GM18951 (cell line): ENCODE results near the gene AHNAK.

Experiments used
- POLR2A ChIP-seq: IDR thresholded peaks from 4 replicates; pipeline ENCODE4 v1.6.1; 2011; ENCODE audit warnings: mild to moderate bottlenecking; ENCODE audit not compliant: insufficient read length, insufficient read depth; ENCODE audit errors: extremely low read depth
- in situ Hi-C: fragments of 300-500 bp; cut with MboI; formaldehyde crosslinking; loops from one replicate; pipeline ENCODE4 v1.12.0; 2022; ENCODE audit warnings: low sequenced_read_pairs, mixed read lengths, inconsistent platforms; ENCODE audit not compliant: unreplicated experiment

AHNAK gene

DNA sequence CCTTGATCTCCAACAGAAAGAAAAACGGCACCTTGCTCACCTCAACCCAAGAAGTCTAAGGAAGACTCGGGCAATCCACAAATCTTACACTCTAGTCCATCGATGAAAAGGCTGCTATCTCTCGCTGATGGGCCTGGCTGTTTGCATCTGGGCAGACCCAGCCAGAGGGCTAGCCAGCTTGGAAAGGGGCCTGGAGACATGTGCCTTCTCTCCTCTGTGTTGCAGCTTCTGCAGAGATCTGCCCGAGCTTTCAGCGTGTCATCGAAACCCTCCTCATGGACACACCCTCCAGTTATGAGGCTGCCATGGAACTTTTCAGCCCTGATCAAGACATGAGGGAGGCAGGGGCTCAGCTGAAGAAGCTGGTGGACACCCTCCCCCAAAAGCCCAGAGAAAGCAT, 124.6 kb downstream of the AHNAK start:
- in situ Hi-C loops, result no loop called here
- TF ChIP-seq POLR2A, result no peak

DNA sequence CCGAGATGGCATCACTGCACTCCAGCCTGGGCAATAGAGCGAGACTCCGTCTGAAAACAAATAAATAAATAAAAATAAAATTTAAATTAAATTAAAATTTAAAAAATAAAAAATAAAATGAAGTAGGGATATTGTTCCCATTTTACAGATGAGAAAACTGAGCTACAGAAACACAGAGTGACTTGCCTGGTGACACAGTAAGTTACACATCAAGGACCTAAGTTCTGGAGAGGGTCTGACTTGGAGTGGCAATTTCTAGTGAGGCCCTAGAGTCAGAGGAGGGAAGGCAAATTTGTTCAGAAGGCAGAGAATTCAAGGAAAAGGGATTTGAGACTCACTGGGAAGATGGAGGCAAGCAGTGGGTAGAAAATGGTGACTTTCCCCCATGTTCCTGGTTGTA, 125.7 kb downstream of the AHNAK start:
- TF ChIP-seq POLR2A, result no peak
- in situ Hi-C loops, result no loop called here

DNA sequence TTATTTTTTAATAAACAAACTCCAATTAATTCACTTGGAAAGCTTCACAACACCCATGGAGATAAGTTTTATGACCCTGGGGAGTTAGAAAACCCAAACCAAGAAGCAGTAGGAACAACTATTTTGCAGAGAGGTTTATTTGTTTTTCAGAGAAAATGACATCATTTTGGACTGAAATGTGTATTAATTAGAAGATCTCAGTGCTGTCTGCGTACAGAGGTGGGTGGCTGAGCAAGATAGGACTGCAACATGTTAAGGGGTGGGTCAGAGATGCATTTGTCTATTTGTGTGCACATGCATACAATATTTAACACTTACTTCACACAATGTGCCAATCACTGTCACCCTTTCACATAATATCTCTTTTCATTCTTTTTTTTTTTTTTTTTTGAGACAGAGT, 126.7 kb downstream of the AHNAK start:
- in situ Hi-C loops, result no loop called here
- TF ChIP-seq POLR2A, result no peak

DNA sequence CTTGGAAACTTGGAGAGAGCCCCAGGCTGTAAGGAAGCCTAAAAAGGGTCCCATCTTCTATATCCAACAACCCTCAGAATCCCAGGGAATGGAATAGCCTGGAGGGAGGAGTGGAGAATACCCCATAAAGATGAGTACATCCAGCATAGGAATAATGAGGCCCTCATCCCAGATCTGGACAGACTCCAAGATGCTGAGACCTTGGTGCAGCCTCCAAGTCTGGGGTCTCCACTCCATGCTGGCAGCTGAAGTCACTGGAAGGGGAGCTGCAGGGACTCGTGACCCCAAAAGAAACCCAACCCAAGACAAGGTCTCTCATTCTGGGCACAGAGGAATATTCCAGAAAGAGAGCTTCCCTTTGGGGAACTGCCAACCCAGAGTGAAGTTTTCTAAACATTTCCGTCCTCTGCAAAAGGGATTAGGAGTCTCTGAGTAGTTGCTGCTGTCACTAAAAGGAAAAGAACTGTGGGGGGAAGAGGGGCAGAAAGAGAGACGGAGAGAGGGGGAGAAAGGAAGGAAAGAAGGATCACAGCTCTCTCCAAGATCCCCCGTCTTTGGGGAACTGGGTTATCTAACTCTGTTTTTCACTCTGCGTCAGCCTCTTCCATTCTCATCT, 127.2 kb downstream of the AHNAK start:
- TF ChIP-seq POLR2A, result no peak
- in situ Hi-C loops, result no loop called here

DNA sequence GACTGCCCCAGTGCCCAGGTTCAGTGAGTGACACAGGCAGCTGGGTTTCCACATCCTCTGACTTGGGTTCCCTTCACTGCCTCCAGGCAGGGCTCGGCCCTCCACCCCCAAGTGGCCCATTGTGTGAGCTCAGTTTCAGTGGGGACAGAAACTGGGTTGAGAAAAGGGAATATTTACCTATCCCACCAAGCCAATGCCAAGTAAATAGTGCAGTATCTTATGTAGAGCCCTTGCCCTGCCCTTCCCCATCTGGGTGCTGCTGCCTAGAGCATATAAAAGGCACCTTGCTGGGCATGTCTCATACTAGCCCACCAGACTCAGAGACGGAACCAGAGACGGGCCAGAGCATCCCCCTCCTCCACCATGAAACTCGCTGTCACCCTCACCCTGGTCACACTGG, 127.9 kb downstream of the AHNAK start, which contains the start of gene SCGB1A1:
TSS of gene SCGB1A1 (plus strand) at position 301 of the 400 bp plus-strand sequence. CDS start at position 364, 63 bp downstream.
- no peak for TF ChIP-seq POLR2A
- in situ Hi-C loops, result no loop called here

DNA sequence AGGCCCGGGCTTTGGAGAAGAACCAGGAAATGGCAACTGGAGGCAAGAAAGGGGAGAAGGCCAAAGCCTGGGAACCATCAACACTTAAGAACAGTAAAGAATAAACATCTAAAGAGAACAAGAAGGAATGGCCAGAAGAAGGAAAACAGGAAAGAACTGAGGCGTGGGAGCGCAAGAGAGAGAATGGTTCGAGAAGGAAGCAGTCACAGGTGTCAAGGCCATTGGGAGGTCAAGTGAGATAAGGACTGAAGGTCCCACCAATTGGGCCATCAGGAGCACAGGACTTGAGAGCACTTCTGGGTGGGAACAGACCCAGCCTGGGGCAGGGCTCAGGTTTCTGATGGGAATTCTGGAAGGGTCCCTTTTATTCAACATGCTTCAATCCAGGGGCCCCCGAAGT, 128.5 kb downstream of the AHNAK start:
- in situ Hi-C loops, result no loop called here
- TF ChIP-seq POLR2A, result no peak

DNA sequence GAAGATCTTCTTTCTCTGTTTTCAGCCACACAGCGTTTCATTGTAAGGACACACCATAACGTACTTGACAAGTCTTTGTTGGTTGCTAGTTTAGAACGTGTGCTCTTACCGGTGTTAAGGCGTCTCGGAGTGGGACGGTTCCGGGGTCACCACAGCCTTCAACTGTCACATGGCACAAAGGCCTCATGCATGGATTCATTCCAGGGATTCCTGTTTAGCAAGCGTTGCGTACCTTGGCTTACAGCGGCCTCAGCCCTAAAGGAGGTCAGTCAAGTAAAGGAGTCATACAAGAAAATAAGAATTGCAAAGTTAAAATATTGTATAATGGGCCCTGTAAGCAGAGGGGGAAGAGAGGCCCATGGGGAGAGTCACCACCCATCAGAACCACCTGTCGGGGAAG, 130.0 kb downstream of the AHNAK start:
- TF ChIP-seq POLR2A, result no peak
- in situ Hi-C loops, result no loop called here

DNA sequence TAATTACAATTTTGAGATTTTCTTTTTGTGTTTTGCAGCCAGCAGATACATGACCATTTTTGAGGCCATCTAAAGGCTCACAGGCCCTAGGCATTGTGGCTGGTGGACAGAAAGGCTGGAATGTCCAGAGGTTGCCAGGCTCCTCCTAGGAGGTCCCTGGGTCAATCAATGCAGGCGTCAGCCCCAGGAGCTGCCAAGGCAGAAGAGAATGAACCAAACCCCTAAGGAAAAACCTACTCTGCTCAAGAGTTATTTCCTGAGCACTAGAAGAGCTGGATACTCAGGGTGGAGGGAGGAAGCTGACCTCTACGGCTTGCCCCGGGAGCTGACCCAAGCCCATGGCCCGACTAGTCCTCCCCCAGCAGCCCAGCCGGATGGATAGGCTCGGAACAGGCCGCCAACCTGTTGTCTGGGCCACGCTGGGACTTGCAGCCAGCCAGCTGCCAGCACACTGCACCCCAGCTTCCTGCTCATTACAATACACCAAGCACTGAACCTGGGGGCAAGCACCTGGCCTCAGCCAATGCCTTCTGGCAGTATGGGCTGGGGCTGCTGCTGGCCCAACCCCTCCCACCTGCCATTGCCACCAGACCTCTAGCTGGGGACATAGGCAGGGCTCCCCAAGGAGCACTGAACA, 133.4 kb downstream of the AHNAK start:
- in situ Hi-C loops, result no loop called here
- no peak for TF ChIP-seq POLR2A

DNA sequence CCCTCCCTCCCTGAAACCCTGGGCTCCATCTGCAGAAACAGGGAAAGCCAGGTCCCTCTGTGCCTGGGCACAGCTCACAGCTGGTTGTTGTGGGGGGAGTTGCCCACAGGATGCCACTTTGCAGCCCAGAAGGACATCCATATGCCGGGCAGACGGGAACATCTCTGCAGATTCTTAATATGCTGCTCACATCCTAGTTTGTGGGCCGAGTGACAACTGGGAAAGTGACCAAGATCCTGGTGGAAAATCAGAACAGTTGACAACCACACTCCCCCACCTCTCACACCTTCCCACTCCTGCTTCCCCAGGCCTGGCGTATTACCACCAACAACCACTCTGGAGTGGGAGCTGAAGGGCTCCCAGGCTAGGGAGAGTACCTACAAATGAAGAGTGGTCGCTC, 135.1 kb downstream of the AHNAK start:
- TF ChIP-seq POLR2A, result no peak
- in situ Hi-C loops, result no loop called here

DNA sequence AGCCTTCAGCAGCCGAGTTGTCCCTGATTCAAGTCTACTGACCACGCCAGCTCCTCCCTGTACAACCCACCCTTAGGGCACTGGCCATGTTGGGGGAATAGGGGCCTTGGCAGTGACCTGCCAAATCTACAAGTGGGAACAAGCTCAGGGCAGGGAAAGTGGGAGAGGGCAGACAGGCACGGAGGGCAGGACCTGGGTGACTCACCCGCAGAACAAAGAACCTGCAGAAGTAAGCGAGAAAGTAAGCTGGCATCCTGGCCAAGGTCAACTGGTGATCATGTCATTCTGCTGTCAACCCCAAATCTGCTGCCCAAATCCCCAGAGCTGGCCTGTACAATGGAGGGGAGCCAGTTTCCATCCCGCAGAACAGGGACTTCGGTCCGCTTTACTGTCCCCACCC, 135.6 kb downstream of the AHNAK start:
- in situ Hi-C loops, result no loop called here
- no peak for TF ChIP-seq POLR2A

DNA sequence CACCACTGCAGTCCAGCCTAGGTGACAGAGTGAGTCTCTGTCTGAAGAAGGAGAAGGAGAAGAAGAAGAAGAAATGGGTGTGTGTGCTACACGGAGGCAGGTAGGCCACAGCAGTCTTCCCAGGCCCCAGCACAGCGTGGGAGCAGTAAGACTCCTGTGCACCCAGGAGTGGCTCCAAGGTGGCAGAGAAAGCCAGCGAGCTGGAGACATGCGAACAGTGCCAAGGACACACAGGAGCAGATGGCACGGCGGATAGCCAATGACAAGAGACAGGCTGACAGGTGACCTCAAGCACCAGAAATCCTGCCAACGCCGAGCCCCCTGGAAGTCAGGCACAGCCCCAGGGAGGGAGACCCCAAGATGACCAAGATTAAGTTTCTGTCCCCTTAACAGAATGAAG, 136.8 kb downstream of the AHNAK start:
- TF ChIP-seq POLR2A, result no peak
- in situ Hi-C loops, result no loop called here

DNA sequence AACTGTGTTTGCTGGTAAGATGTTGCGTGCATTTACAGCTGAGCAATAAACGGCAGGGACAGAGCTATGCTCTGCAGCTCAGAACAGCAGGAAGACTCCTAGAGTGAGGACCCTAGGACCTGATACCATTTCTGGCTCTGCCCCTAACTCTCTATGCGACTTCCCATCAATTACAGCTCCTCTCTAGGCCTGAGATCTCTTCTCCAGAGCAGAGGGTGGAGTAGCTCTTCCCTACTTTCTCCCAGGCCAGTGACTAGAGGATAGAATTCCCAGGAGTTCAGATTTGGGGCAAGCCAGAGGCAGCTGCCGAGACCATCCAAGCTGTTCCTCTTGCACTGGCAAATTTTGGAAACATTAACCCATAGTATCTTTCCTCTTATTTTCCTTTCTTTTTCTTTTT, 140.6 kb downstream of the AHNAK start:
- TF ChIP-seq POLR2A, result no peak
- in situ Hi-C loops, result no loop called here

DNA sequence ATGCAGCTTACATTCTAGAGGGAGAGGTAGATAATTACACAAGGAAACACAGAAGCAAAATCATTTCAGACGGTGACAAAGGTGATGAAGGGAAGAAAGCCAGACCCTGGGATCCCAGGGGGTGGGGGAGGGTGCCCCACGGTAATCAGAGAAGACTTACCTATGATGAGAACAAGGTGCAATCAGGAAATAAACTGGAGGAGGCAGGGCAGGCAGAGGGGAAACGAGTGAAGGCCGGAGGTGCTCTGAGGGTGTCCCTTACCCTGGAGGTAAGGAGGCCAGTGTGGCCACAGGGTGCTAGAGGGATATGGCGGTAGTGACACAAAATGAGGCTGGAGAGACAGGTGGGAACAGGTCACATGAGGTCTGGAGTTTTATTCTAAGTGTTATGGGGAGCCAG, 141.7 kb downstream of the AHNAK start:
- in situ Hi-C loops, result no loop called here

DNA sequence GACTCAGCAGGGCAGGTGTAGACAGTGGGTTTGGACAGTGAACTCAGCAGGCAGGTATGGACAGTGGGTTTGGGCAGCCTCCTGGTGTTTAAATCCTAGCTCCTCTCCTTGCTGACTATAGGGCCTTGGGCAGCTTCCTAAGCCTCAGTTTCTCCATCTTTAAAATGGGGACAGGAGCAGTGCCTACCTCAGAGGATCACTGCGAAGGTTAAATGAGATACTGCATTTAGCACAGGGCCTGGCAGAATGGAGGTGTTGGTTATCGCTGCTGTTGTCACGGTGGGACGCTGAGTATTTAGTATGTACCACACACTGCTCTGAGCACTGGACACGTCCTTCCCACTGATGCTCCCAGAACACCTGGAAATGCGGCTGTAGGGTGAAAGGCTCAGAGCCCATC, 142.2 kb downstream of the AHNAK start:
- in situ Hi-C loops, result no loop called here
- TF ChIP-seq POLR2A, result no peak

More for the DNA sequence above, 141.7 kb downstream of the AHNAK start:
- no peak for TF ChIP-seq POLR2A

DNA sequence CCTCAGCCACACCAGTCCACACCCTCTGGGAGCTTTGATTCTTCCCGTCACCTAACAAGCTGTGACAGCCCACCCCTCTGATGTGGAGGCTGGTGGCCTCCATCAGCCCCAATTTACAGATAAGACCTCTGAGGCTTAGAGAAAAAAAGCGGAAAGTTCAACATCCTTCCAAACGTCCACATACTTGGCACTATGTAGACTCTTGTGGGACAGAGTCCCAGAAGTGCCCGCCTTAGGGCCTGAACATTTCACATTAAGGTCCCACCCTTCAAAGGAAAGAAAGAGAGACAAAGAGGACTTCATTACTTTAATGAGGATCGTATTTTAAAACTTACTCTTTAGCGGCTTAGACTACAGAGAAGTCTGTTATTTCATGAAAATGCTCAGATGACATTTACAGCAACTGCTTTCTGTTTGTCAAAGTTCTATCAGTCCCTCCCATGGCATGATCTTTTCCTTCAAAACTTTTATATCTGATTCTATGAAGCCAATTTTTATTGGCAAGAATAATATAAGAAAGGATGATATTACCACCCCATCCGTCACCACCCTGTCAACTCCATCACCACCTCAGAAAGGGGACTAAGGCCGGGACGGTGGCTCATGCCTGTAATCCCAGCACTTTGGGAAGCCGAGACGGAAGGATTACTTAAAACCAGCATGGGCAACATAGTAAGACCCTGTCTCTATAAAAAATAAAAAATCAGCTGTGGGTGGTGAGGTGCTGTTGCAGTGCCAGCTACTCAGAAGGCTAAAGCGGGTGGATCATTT, 143.5 kb downstream of the AHNAK start:
- in situ Hi-C loops, result no loop called here
- no peak for TF ChIP-seq POLR2A
